Activated CD4-positive, CD25-positive, alpha-beta regulatory T cell treated with anti-CD3 and anti-CD28 coated beads, Interleukin-2, amount 50 U/mL, for 24 hours (primary cell): ENCODE results near the gene NDNF.

Source experiments
- ATAC-seq, 2 donors: fragments of 150-1000 bp; cut with Tn5 transposase; one replicate each; pipeline ENCODE4 v1.10.0; 2021; ENCODE audit warnings: mild to moderate bottlenecking in 1 of 2, moderate library complexity in 1 of 2

The NDNF gene

GRCh38 chr4:121070696-121071639 lies 1.4 kb downstream of the NDNF start:
- ATAC-seq: peak in 1 of 2 donors; percentile 23

GRCh38 chr4:121070274-121070673 lies 2.1 kb downstream of the NDNF start:
- ATAC-seq: no peak

- no peak for ATAC-seq
Measured at GRCh38 chr4:121069430-121069829, 2.9 kb downstream of the NDNF start.

- peak; percentile 38 to 41 for ATAC-seq
Measured at GRCh38 chr4:121064482-121064881, 7.9 kb downstream of the NDNF start.

- ATAC-seq: no peak
Measured at GRCh38 chr4:121062521-121062920, 9.8 kb downstream of the NDNF start.

- no peak for ATAC-seq
Measured at GRCh38 chr4:121061861-121062260, 10.5 kb downstream of the NDNF start.

- ATAC-seq: no peak
Measured at GRCh38 chr4:121061215-121061614, 11.1 kb downstream of the NDNF start.

- ATAC-seq: no peak
Measured at GRCh38 chr4:121057466-121057922, 14.8 kb downstream of the NDNF start.

- no peak for ATAC-seq
Measured at GRCh38 chr4:121056066-121056465, 16.3 kb downstream of the NDNF start.

GRCh38 chr4:121054373-121054772 lies 18.0 kb downstream of the NDNF start:
- ATAC-seq: no peak

- no peak for ATAC-seq
Measured at GRCh38 chr4:121053601-121054143, 18.7 kb downstream of the NDNF start.

GRCh38 chr4:121050300-121050699 lies 22.0 kb downstream of the NDNF start:
- no peak for ATAC-seq

- ATAC-seq: no peak
Measured at GRCh38 chr4:121049072-121049599, 23.2 kb downstream of the NDNF start.

GRCh38 chr4:121048165-121048564 lies 24.2 kb downstream of the NDNF start:
- ATAC-seq: no peak

- peak; percentile 95 to 99 for ATAC-seq
Measured at GRCh38 chr4:121041307-121042090, 30.8 kb downstream of the NDNF start.

GRCh38 chr4:121034017-121034416 lies 38.3 kb downstream of the NDNF start:
- ATAC-seq: no peak

GRCh38 chr4:121030711-121031110 lies 41.6 kb downstream of the NDNF start:
- ATAC-seq: no peak

GRCh38 chr4:121030131-121030530 lies 42.2 kb downstream of the NDNF start:
- no peak for ATAC-seq

- ATAC-seq: no peak
Measured at GRCh38 chr4:121026034-121026433, 46.3 kb downstream of the NDNF start.

- ATAC-seq: no peak
Measured at GRCh38 chr4:121025540-121025939, 46.8 kb downstream of the NDNF start.

GRCh38 chr4:121018543-121018942 lies 53.8 kb downstream of the NDNF start:
- no peak for ATAC-seq

GRCh38 chr4:121016611-121017010 lies 55.7 kb downstream of the NDNF start:
- ATAC-seq: no peak

GRCh38 chr4:121015421-121015820 lies 56.9 kb downstream of the NDNF start:
- no peak for ATAC-seq
